ENCODE results near the gene VSIR.

- TF ChIP-seq CTCF (IDR thresholded peaks at IDR 0.05) = no peak
- no peak for TF ChIP-seq EZH2phosphoT487 (IDR thresholded peaks at IDR 0.05)
- TF ChIP-seq EZH2 (IDR thresholded peaks at IDR 0.05) = no peak
Measured at GRCh38 chr10:71761105-71761511, 12.2 kb downstream of the VSIR start.

Data from neural progenitor cell (in vitro differentiated cells).